Small intestine (tissue), 7 donors: ENCODE results near the gene GRID2. TPM values are rescaled to one million over a fixed set of nuclear protein-coding genes. Genes with fewer than 3 reads are reported as not detected.

ENCODE experiments used
- DNase-seq, 2 donors: peaks; one replicate each; pipeline versions ENCODE4 v3.0.0 to v3.0.0-alpha.2; 2013
- FAIRE-seq: peaks from 2 replicates; lab custom pipeline; 2012; peaks lifted over from hg19 to GRCh38; lab: Jason Lieb, UNC
- H3K27ac ChIP-seq, 3 donors: one replicate each; pipeline ENCODE4 v1.5.1; 2013; ENCODE audit warnings: low read length in 2 of 3, mild to moderate bottlenecking in 2 of 3, control low read depth in 1 of 3, inconsistent platforms in 1 of 3, low read depth in 1 of 3, moderate library complexity in 1 of 3
- H3K27me3 ChIP-seq, 3 donors: one replicate each; pipeline ENCODE4 v1.6.1; 2013; ENCODE audit warnings: low read length in 3 of 3, inconsistent platforms in 1 of 3; ENCODE audit not compliant: control insufficient read depth in 3 of 3, insufficient read depth in 3 of 3
- H3K36me3 ChIP-seq, 3 donors: one replicate each; pipeline ENCODE4 v1.6.1; 2013; ENCODE audit warnings: low read length in 3 of 3, inconsistent platforms in 1 of 3, low read depth in 1 of 3, mild to moderate bottlenecking in 1 of 3, moderate library complexity in 1 of 3; ENCODE audit not compliant: control insufficient read depth in 3 of 3, insufficient read depth in 2 of 3
- H3K4me1 ChIP-seq, 3 donors: one replicate each; pipeline ENCODE4 v1.6.1; 2013; ENCODE audit warnings: low read length in 2 of 3, inconsistent platforms in 1 of 3, low read depth in 1 of 3, mild to moderate bottlenecking in 1 of 3, moderate library complexity in 1 of 3; ENCODE audit not compliant: control insufficient read depth in 3 of 3, insufficient read depth in 2 of 3
- H3K4me3 ChIP-seq, 3 donors: one replicate each; pipeline ENCODE4 v1.5.1; 2013; ENCODE audit warnings: low read length in 3 of 3, control low read depth in 1 of 3, inconsistent platforms in 1 of 3, low read depth in 1 of 3, mild to moderate bottlenecking in 1 of 3, moderate library complexity in 1 of 3
- H3K9me3 ChIP-seq, 2 donors: one replicate each; pipeline ENCODE4 v1.6.1; 2013; ENCODE audit warnings: low read depth in 1 of 2, low read length in 1 of 2; ENCODE audit not compliant: control insufficient read depth in 2 of 2, insufficient read depth in 1 of 2
- WGBS, 3 donors: extraction: QIAGEN DNeasy Blood & Tissue Kit; methylation state at CpG; one replicate each; pipeline ENCODE4 v1.1.7; 2013; 5-methylcytosine and 5-hydroxymethylcytosine counted together
- polyA plus RNA-seq, 4 donors: library from polyadenylated mRNA; stranded (reverse) in 3 of 4; unstranded in 1 of 4; fragments of 200-250 nt in 3 of 4; fragments of 120-200 nt in 1 of 4; gene quantifications; one replicate each; pipeline versions ENCODE4 v1.2.1 to v1.2.3, GENCODE V29; 2013
- donor health status: healthy with polysubstance abuse.
- donor health status: control.
- donor health status: control.
- donor health status: Bipolar disorder and iron deficiency.
- donor health status: healthy.

The GRID2 gene
- polyA plus RNA-seq, 4 donors = 0.06 to 0.27 (median 0.21) TPM; not detected in 1

DNA sequence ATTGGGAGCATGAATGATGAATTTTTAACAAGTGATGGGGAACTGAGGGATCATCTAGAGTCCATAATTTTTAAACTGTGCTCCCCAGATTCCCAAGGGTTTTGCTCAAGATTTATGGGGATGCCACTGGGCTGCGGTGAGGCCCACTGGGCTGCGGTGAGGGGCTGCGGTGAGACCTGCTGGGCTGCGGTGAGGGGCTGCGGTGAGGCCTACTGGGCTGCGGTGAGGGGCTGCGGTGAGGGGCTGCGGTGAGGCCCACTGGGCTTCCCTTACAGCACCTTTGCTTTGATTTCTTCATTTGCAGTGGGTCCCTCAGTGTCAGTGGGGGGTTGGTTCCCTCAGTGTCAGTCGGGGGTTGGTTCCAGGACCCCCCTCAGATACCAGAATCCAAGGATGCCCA lies 1477.4 kb downstream of the GRID2 start:
- H3K27ac ChIP-seq = no peak overlapping the region
- H3K9me3 ChIP-seq = no peaks in the 10 kb centered on the region
- 93 to 97% (median 96%) methylated on average over 9 of the region's 9 CpGs for WGBS, 3 donors
- no peaks in the 10 kb centered on the region for H3K36me3 ChIP-seq
- no peak for DNase-seq
- H3K27me3 ChIP-seq = no peaks in the 10 kb centered on the region
- H3K4me3 ChIP-seq = no peak overlapping the region
- H3K4me1 ChIP-seq = no peaks in the 10 kb centered on the region
- no peak for FAIRE-seq

DNA sequence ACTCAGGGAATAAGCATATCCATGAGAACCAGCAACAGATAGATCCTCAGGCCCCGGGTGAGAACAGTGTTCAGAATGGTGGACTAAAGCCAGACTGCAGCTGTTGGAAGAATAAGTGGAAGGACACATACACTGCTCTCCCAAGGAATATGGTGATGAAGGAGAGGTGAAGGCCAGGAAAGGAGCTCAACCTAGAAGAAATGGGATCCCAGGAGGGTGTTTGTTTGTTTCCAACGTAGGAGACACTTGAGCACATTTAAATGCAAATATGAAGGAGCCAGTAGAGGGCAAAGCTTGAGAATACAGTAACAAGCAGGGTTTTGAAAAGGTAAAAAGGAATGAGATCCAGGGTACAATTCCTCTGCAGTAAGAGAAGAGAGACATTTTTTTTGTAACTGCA lies 1482.4 kb downstream of the GRID2 start:
- FAIRE-seq (no peak), DNase-seq (no peak)
- WGBS, 3 donors = 66 to 83% (median 70%) methylated on average over 2 of the region's 2 CpGs
- H3K4me1 ChIP-seq = no peaks in the 10 kb centered on the region
- no peaks in the 10 kb centered on the region for H3K27me3 ChIP-seq
- H3K27ac ChIP-seq = no peak overlapping the region
- H3K36me3 ChIP-seq = no peaks in the 10 kb centered on the region
- H3K4me3 ChIP-seq = no peak overlapping the region
- no peaks in the 10 kb centered on the region for H3K9me3 ChIP-seq

DNA sequence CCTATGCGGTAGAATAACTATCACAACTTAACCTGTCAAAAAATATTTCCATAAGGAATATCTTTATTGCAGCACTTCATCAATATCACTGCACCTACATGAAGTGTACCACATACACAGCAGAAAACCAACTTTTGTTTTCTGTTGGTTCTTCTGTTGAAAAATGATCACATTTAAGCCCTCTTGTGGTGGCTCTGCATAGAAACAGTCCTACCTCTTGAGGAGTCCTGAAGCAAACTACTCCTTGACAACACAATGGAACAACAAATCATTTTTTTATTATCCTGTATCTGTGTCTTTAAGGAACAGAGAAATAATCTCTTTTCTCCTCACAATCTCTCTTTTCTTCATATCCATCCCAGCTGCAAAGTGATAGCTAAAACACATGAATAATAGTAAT lies 1484.9 kb downstream of the GRID2 start:
- H3K4me3 ChIP-seq = no peak overlapping the region
- WGBS, 3 donors = 52 to 77% (median 70%) methylated on average over 1 of the region's 1 CpG
- no peak overlapping the region for H3K27ac ChIP-seq
- H3K9me3 ChIP-seq = no peaks in the 10 kb centered on the region
- H3K4me1 ChIP-seq = no peaks in the 10 kb centered on the region
- DNase-seq = peak; percentile 28 to 32
- no peaks in the 10 kb centered on the region for H3K27me3 ChIP-seq
- no peak for FAIRE-seq
- H3K36me3 ChIP-seq = no peaks in the 10 kb centered on the region

DNA sequence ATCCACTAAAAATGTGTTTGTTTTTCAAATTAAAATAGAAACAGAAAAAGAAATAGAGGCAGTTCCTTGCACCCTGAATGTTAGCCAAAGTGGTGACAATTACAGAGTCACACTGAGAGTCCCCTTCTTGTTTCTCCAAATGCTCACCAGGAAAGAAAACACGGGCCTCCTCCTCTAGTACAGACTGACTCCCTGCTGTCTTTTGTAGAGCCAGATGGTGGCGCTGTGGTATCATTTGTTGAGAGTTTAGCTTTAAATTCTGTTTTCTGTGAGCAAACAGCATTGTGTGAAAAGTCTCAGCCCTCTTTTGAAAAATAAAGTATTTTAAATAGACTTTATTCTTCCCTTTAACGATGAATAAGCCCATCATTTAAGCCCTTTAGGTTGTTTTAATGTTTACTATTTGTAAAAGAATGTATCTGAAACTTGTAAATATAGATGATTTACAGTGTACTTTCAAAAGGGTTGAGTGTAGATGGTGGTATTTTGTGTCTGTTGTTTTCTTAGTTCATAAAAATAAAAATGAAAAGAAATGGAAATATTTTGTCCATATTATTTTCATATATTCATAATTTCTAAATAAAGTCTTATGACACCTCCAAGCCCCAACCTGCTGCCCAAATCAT lies 1487.9 kb downstream of the GRID2 start:
- H3K27ac ChIP-seq = no peak overlapping the region
- H3K4me1 ChIP-seq = no peaks in the 10 kb centered on the region
- H3K9me3 ChIP-seq = no peaks in the 10 kb centered on the region
- H3K27me3 ChIP-seq = no peaks in the 10 kb centered on the region
- H3K4me3 ChIP-seq = no peak overlapping the region
- WGBS, 3 donors = 0 to 3% (median 1%) methylated on average over 3 of the region's 3 CpGs
- H3K36me3 ChIP-seq = no peaks in the 10 kb centered on the region
- peak; percentile 70 for DNase-seq
- peak; percentile 30 for FAIRE-seq

DNA sequence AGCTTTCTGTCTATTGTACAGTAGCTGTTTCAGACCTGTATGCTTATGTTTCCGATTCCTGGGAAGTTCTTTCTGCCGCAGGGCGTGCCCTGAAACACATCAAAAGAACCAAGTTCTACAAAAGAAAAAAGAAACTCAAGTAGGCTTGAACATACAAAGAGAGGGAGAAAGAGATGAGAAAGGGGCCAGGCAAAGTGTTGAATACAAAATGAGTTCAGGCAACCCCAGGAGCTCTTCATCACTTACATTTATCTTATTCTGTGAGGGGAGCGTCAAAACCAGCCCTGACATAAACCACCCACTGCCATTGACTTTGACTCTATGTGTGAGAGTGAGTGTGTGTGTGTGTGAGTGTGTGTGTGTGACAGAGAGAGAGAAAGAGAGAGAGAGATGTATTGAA lies 1498.3 kb downstream of the GRID2 start:
- DNase-seq (no peak), FAIRE-seq (no peak)
- no peaks in the 10 kb centered on the region for H3K36me3 ChIP-seq
- H3K27me3 ChIP-seq = no peaks in the 10 kb centered on the region
- no peak overlapping the region for H3K27ac ChIP-seq
- H3K9me3 ChIP-seq = no peaks in the 10 kb centered on the region
- no peaks in the 10 kb centered on the region for H3K4me1 ChIP-seq
- WGBS, 3 donors = 82 to 93% (median 87%) methylated on average over 4 of the region's 4 CpGs
- no peak overlapping the region for H3K4me3 ChIP-seq

DNA sequence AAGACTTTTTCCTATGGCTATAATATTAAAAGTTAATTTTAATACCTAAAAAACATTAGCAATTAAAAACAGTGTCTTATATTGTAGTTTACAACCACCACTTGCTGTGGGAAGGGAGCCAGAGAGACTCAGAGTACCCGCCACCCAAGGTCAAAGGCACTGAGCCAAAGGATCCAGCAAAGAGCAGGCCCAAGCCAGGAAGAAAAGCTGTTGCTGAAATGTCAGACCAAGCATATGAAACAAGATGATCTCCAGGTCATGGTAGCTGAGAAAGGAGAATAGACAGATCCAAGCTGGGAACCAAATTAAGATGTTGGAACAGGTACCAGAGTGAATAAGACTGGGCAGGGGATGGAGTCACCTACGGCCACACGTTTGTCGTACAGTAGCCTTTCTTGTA lies 1506.0 kb downstream of the GRID2 start:
- WGBS, 3 donors = 49 to 72% (median 71%) methylated on average over 4 of the region's 4 CpGs
- peak in 1 of 2 donors; percentile 58 for DNase-seq
- Histone ChIP-seq H3K4me3 (no peak overlapping the region), H3K9me3 (no peaks in the 10 kb centered on the region), H3K27me3 (peaks cover 0 to 3% (median 0%) of the 10 kb centered on the region in 3 donors), H3K36me3 (no peaks in the 10 kb centered on the region), H3K4me1 (no peaks in the 10 kb centered on the region), H3K27ac (no peak overlapping the region)
- FAIRE-seq = no peak

DNA sequence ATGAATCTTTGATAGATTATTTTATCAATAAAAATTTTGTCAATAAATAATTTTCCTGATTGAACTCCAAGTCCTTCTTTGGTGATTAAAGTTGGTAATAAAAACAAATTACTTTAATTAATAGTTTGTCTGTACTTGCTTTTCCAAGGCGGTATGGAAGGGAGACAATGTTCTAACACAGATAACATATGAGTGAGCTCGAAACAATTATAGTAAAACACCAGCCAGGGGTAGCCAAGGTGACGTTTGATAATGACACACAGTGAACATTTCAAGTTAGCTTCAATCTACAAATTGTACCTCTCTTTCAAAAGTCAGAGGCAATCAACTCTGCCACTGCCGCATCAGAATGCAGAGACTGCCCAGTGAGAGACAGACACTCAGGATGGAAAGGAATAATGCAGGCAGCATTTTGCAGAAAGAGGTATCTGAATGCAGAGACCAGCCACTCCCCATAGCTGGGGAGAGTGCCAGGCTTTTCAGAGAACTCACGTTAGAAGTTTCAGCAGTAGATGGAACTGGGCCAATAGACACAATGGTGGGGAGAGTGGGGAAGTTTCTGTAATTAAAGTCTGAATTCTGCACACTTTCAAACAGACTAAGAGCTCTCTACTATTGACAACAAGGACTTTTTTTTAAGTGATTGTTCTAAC lies 1506.7 kb downstream of the GRID2 start:
- H3K36me3 ChIP-seq = no peaks in the 10 kb centered on the region
- 12 to 43% (median 22%) methylated on average over 5 of the region's 5 CpGs for WGBS, 3 donors
- no peak overlapping the region for H3K4me3 ChIP-seq
- peaks cover 0 to 3% (median 0%) of the 10 kb centered on the region in 3 donors for H3K27me3 ChIP-seq
- H3K4me1 ChIP-seq = no peaks in the 10 kb centered on the region
- H3K9me3 ChIP-seq = no peaks in the 10 kb centered on the region
- peak in 1 of 2 donors; percentile 42 for DNase-seq
- H3K27ac ChIP-seq = no peak overlapping the region
- no peak for FAIRE-seq

DNA sequence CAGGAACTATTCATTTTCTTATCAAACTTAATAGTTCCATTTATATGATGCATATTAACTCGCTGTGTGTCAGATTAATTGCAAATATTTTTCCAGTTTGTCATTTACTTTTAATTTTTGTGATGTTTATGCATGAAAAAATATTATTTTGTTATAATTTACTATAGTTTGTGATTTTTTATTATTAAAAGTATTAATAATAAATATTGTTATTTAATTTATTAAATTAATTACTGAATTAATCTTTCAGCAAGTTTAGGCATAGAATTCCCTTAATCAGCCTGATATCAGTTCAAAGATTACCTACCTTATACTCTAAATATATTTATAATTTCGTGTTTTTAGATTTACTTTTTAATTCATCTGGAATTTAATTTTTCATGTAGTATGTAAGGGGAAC lies 1509.3 kb downstream of the GRID2 start:
- 12 to 65% (median 32%) methylated on average over 2 of the region's 2 CpGs for whole genome bisulfite sequencing, 3 donors
- DNase-seq (no peak), FAIRE-seq (peak; percentile 87)
- no peaks in the 10 kb centered on the region for H3K36me3 ChIP-seq
- no peaks in the 10 kb centered on the region for H3K4me1 ChIP-seq
- H3K9me3 ChIP-seq = no peaks in the 10 kb centered on the region
- H3K27ac ChIP-seq = no peak overlapping the region
- peaks cover 0 to 3% (median 0%) of the 10 kb centered on the region in 3 donors for H3K27me3 ChIP-seq
- no peak overlapping the region for H3K4me3 ChIP-seq
